Sigmoid colon (tissue), 4 donors: ENCODE measurements around the gene OLFM2.

ENCODE experiments used
- CTCF ChIP-seq, 4 experiments: fragments of 450-650 bp in 3 of 4; fragments of 200-600 bp in 1 of 4; IDR thresholded peaks; one replicate each; pipeline ENCODE4 v1.5.1; 2016 to 2019; ENCODE audit warnings: antibody characterized with exemption in 4 of 4, mild to moderate bottlenecking in 3 of 4, moderate library complexity in 2 of 4
- EP300 ChIP-seq, 4 donors: sonication (generic); formaldehyde crosslinking; IDR thresholded peaks; one replicate each; pipeline ENCODE4 v1.6.1; 2017; ENCODE audit warnings: antibody characterized with exemption in 4 of 4
- POLR2A ChIP-seq, 2 donors: fragments of 450-650 bp; IDR thresholded peaks; one replicate each; pipeline ENCODE4 v1.6.1; 2016; ENCODE audit warnings: antibody characterized with exemption in 2 of 2, mild to moderate bottlenecking in 2 of 2, moderate library complexity in 2 of 2
- POLR2AphosphoS5 ChIP-seq, 4 donors: sonication (generic); formaldehyde crosslinking; IDR thresholded peaks; one replicate each; pipeline ENCODE4 v1.6.1; 2017; ENCODE audit warnings: antibody characterized with exemption in 4 of 4

- TF ChIP-seq CTCF (IDR thresholded peaks at IDR 0.05) (no peak), POLR2A (IDR thresholded peaks at IDR 0.05) (no peak), EP300 (IDR thresholded peaks at IDR 0.05) (no peak), POLR2AphosphoS5 (IDR thresholded peaks at IDR 0.05) (no peak)
Observed at GRCh38 chr19:9848060-9848459, 88.3 kb downstream of the OLFM2 start.
